Lower leg skin (tissue), 3 donors: ENCODE results near the gene GGT7.

Source experiments
- CTCF ChIP-seq, 3 donors: fragments of 450-650 bp; IDR thresholded peaks; one replicate each; pipeline ENCODE4 v1.5.1; 2016; ENCODE audit warnings: antibody characterized with exemption in 3 of 3, mild to moderate bottlenecking in 3 of 3, moderate library complexity in 2 of 3
- POLR2A ChIP-seq, 2 donors: fragments of 450-650 bp; IDR thresholded peaks; one replicate each; pipeline ENCODE4 v1.6.1; 2016 to 2017; ENCODE audit warnings: antibody characterized with exemption in 2 of 2, mild to moderate bottlenecking in 1 of 2, moderate library complexity in 1 of 2

GRCh38 chr20:34904202-34904621 is 31.6 kb upstream of the GGT7 start:
- TF ChIP-seq CTCF (IDR thresholded peaks at IDR 0.05), result no peak
- no peak for TF ChIP-seq POLR2A (IDR thresholded peaks at IDR 0.05)
